HuH-7 (cell line): ENCODE measurements around the gene SLC5A1.

Experiments used
- DNase-seq: peaks from one replicate; pipeline ENCODE4 v3.0.0; 2011; ENCODE audit warnings: low spot score

The SLC5A1 gene

GRCh38 chr22:32042924-32043323 is at the start of gene SLC5A1:
Gene SLC5A1 (plus strand): TSS chr22:32043261. CDS start chr22:32043282, 21 bp downstream.
- no peak for DNase-seq

- no peak for DNase-seq
Measured at GRCh38 chr22:31995046-31995445, 48.0 kb upstream of the SLC5A1 start.

GRCh38 chr22:31995807-31996206 is 47.3 kb upstream of the SLC5A1 start:
- no peak for DNase-seq

- DNase-seq: no peak
Measured at GRCh38 chr22:31998784-31999385, 44.2 kb upstream of the SLC5A1 start.

- DNase-seq: no peak
Measured at GRCh38 chr22:32000181-32000580, 42.9 kb upstream of the SLC5A1 start.

- DNase-seq: no peak
Measured at GRCh38 chr22:32005453-32005852, 37.6 kb upstream of the SLC5A1 start.

GRCh38 chr22:32013200-32013599 is 29.9 kb upstream of the SLC5A1 start:
- DNase-seq: no peak

- DNase-seq: no peak
Measured at GRCh38 chr22:32016081-32016480, 27.0 kb upstream of the SLC5A1 start.

- no peak for DNase-seq
Measured at GRCh38 chr22:32018056-32018455, 25.0 kb upstream of the SLC5A1 start.

GRCh38 chr22:32020117-32020516 is 22.9 kb upstream of the SLC5A1 start:
- DNase-seq: no peak

- no peak for DNase-seq
Measured at GRCh38 chr22:32021716-32022115, 21.3 kb upstream of the SLC5A1 start.

GRCh38 chr22:32023251-32023827 is 19.7 kb upstream of the SLC5A1 start:
- DNase-seq: no peak

GRCh38 chr22:32024796-32025195 is 18.3 kb upstream of the SLC5A1 start:
- no peak for DNase-seq

GRCh38 chr22:32030518-32031247 is 12.4 kb upstream of the SLC5A1 start:
- no peak for DNase-seq

- no peak for DNase-seq
Measured at GRCh38 chr22:32031466-32031865, 11.6 kb upstream of the SLC5A1 start.

- no peak for DNase-seq
Measured at GRCh38 chr22:32034275-32034674, 8.8 kb upstream of the SLC5A1 start.

GRCh38 chr22:32037236-32037635 is 5.8 kb upstream of the SLC5A1 start:
- DNase-seq: no peak

GRCh38 chr22:32040324-32040904 is 2.6 kb upstream of the SLC5A1 start:
- DNase-seq: no peak

- no peak for DNase-seq
Measured at GRCh38 chr22:32043391-32043790, 330 bp downstream of the SLC5A1 start.

GRCh38 chr22:32044477-32044876 is 1.4 kb downstream of the SLC5A1 start:
- DNase-seq: no peak

- DNase-seq: no peak
Measured at GRCh38 chr22:32044913-32045312, 1.9 kb downstream of the SLC5A1 start.

GRCh38 chr22:32048069-32048468 is 5.0 kb downstream of the SLC5A1 start:
- no peak for DNase-seq
